Glutamatergic neuron (in vitro differentiated cells): ENCODE measurements around the gene RBFOX1. TPM values are rescaled to one million over a fixed set of nuclear protein-coding genes. Genes with fewer than 3 reads are reported as not detected.

Experiments
- DNase-seq: peaks from one replicate; pipeline ENCODE4 v3.0.0; 2022
- H3K27ac Mint-ChIP-seq: one replicate; pipeline ENCODE4 v1.8.0; 2020; ENCODE audit warnings: mild to moderate bottlenecking, mixed read lengths, inconsistent platforms; ENCODE audit not compliant: unreplicated experiment
- H3K27me3 Mint-ChIP-seq: one replicate; pipeline ENCODE4 v1.8.0; 2020; ENCODE audit warnings: mild to moderate bottlenecking, moderate library complexity, mixed read lengths, inconsistent platforms; ENCODE audit not compliant: unreplicated experiment
- H3K36me3 Mint-ChIP-seq: one replicate; pipeline ENCODE4 v1.8.0; 2020; ENCODE audit warnings: mild to moderate bottlenecking, mixed read lengths, inconsistent platforms; ENCODE audit not compliant: unreplicated experiment
- H3K4me1 Mint-ChIP-seq: one replicate; pipeline ENCODE4 v1.8.0; 2020; ENCODE audit warnings: mild to moderate bottlenecking, low read depth, mixed read lengths, inconsistent platforms; ENCODE audit not compliant: unreplicated experiment
- H3K4me3 Mint-ChIP-seq: one replicate; pipeline ENCODE4 v1.8.0; 2020; ENCODE audit warnings: mild to moderate bottlenecking, mixed read lengths, inconsistent platforms; ENCODE audit not compliant: unreplicated experiment
- H3K9me3 Mint-ChIP-seq: one replicate; pipeline ENCODE4 v1.8.0; 2020; ENCODE audit warnings: mild to moderate bottlenecking, moderate library complexity, mixed read lengths, inconsistent platforms; ENCODE audit not compliant: unreplicated experiment
- total RNA-seq: library from RNA; stranded (reverse); fragmentation: NEBNext Ultra II Directional; extraction: Animal tissue kit (Norgen Biotek cat#: 25700); gene quantifications from one replicate; pipeline ENCODE4 v1.2.1, GENCODE V29; 2021; ENCODE audit not compliant: unreplicated experiment
- TF ChIP-seq, protein P1 (sequence below): fragments of 200-600 bp; sonication (generic); IDR thresholded peaks from one replicate; pipeline ENCODE4 v1.5.0; 2021; ENCODE audit not compliant: partially characterized antibody, unreplicated experiment

The RBFOX1 gene
- total RNA-seq, 1 donor from 2014 or later = 30.5 TPM

DNA sequence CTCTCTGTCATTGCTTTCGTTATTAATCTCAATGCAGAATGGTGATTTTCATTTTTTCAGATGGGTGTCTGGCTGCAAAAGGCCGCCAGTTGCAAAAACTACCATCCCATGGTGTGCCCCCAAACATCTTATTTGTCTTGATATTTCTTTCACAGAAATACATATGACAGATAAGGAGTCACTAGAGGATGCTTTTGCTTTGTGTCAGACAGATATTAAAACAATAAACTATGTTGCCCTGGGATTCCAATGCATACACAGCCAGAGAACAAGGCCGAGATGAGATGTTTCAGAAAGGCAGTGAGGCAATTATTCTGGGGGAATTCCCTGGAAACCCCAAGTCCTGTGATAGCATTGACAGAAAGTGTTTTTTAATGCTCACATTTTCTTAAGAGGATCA lies 307.7 kb downstream of the RBFOX1 start:
- Mint-ChIP-seq H3K4me3 (no peak overlapping the region), H3K27ac (no peak overlapping the region), H3K36me3 (peaks cover 5% of the 10 kb centered on the region), H3K27me3 (peaks cover 3% of the 10 kb centered on the region), H3K9me3 (peaks cover 2% of the 10 kb centered on the region), H3K4me1 (no peaks in the 10 kb centered on the region)
- no peak for DNase-seq
- TF ChIP-seq, protein P1, sequence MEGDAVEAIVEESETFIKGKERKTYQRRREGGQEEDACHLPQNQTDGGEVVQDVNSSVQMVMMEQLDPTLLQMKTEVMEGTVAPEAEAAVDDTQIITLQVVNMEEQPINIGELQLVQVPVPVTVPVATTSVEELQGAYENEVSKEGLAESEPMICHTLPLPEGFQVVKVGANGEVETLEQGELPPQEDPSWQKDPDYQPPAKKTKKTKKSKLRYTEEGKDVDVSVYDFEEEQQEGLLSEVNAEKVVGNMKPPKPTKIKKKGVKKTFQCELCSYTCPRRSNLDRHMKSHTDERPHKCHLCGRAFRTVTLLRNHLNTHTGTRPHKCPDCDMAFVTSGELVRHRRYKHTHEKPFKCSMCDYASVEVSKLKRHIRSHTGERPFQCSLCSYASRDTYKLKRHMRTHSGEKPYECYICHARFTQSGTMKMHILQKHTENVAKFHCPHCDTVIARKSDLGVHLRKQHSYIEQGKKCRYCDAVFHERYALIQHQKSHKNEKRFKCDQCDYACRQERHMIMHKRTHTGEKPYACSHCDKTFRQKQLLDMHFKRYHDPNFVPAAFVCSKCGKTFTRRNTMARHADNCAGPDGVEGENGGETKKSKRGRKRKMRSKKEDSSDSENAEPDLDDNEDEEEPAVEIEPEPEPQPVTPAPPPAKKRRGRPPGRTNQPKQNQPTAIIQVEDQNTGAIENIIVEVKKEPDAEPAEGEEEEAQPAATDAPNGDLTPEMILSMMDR = no peak

DNA sequence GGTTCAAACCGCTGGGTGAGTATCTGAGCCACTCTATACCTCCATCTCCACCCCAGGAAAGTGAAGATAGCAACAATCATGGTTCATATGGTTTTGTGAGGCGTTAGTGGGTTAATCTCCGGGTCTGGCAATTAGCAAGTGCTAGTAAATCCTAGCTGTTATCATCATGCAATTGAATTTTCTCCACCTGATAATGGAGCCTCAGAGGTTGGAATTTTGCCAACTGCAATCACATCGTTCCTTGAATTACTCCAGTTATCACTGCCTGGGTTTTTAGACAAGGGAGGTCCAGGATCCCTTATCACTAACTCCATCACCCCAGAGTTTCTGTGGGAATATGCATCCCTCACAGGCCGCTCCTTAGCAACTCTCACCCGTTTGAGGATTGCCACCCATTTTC lies 311.5 kb downstream of the RBFOX1 start:
- Mint-ChIP-seq H3K9me3 (no peaks in the 10 kb centered on the region), H3K27ac (no peak overlapping the region), H3K27me3 (peaks cover 3% of the 10 kb centered on the region), H3K4me1 (no peaks in the 10 kb centered on the region), H3K4me3 (no peak overlapping the region), H3K36me3 (no peaks in the 10 kb centered on the region)
- TF ChIP-seq, protein P1 = no peak
- no peak for DNase-seq

DNA sequence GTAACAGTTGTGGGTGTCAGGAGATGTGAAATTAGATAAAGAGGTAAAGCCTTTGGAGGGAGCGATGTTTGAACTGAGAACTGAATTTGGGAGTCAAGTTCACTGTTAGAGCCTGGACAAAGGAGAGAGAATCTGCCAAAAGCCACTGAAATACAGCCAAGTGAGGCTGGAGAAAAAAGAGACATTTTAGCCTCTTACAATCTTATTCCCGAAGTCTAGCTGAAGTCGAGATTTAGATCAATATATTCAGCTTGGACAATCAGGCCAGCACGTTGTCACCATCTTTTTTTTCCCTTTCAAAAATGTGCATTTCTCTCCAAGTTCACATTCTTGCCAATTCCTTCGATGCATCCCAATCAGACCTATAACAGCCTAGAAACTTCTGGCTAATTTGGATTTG lies 312.2 kb downstream of the RBFOX1 start:
- Mint-ChIP-seq H3K4me3 (no peak overlapping the region), H3K27ac (no peak overlapping the region), H3K4me1 (no peaks in the 10 kb centered on the region)

DNA sequence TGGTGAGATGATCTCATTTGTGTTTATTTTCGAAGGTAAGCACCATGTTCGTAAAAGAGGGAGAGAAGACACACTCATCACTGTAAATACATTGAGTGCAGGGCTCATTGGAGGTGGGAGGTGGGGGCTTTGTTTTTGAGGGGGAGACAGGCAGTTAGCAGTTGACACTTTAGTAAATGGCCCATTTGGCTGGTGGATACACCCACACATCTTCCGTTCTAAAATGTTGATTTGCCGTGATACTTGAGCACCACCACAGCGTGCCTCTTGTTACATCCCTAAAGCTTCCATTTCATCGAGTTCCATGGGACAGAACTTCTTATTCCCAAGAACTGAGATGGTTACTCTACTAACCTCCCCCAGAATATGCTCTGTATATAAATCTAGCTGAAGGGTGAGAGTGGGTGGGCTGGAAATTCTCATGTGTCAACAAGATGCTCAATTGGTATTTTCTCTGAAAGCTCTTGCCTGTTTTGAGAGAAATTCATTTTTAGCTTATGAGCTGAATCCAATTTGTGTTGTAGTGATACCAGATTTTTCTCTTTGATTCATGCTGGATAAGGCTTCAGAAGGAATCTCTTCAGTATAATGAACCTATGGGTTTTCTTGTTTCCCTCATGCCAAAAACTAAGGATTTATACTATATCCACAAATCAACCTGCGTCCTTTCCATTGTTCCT lies 314.3 kb downstream of the RBFOX1 start:
- Mint-ChIP-seq H3K4me1 (no peaks in the 10 kb centered on the region), H3K9me3 (peaks cover 2% of the 10 kb centered on the region), H3K4me3 (no peak overlapping the region), H3K36me3 (no peaks in the 10 kb centered on the region), H3K27ac (no peak overlapping the region), H3K27me3 (peaks cover 5% of the 10 kb centered on the region)
- no peak for DNase-seq
- TF ChIP-seq, protein P1 = no peak

More for the DNA sequence above, 312.2 kb downstream of the RBFOX1 start:
- Mint-ChIP-seq H3K9me3 (no peaks in the 10 kb centered on the region), H3K36me3 (no peaks in the 10 kb centered on the region), H3K27me3 (peaks cover 3% of the 10 kb centered on the region)
- TF ChIP-seq, protein P1 = no peak
- no peak for DNase-seq

DNA sequence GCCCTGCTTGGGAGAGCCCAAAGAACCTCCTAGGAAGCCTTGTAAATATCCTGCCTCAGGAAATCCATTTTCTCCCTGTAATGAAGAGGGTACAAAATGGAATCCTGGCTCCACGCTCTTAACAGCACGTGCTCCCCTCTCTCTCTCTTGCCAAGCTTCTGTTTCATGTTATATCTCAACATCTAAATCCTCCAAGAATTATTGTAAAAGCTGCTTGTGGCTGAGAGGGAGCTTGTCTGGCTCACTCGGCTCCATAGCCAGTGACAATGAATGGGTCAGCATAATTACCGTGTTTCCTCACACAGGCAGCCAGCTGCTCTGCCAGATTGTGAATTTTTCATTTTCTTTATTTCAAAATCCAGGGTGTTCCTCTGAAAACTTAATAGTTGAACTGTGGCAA lies 317.8 kb downstream of the RBFOX1 start:
- H3K27me3 Mint-ChIP-seq = peaks cover 2% of the 10 kb centered on the region

More for the DNA sequence above, 317.8 kb downstream of the RBFOX1 start:
- H3K27ac Mint-ChIP-seq = no peak overlapping the region
- H3K36me3 Mint-ChIP-seq = no peaks in the 10 kb centered on the region
- TF ChIP-seq, protein P1 = no peak
- peaks cover 5% of the 10 kb centered on the region for H3K9me3 Mint-ChIP-seq
- no peak overlapping the region for H3K4me3 Mint-ChIP-seq
- no peak for DNase-seq
- no peaks in the 10 kb centered on the region for H3K4me1 Mint-ChIP-seq
